Vagina (tissue), 2 donors: ENCODE data around the gene L1CAM.

Experiments
- POLR2A ChIP-seq, 2 donors: fragments of 450-650 bp; IDR thresholded peaks; one replicate each; pipeline ENCODE4 v1.6.1; 2017; ENCODE audit warnings: antibody characterized with exemption in 2 of 2, mild to moderate bottlenecking in 2 of 2, moderate library complexity in 2 of 2
- POLR2AphosphoS5 ChIP-seq, 2 donors: sonication (generic); formaldehyde crosslinking; IDR thresholded peaks; one replicate each; pipeline ENCODE4 v1.9.0; 2017; ENCODE audit warnings: antibody characterized with exemption in 2 of 2, mild to moderate bottlenecking in 2 of 2, low read depth in 1 of 2; ENCODE audit not compliant: insufficient read depth in 1 of 2
- TF ChIP-seq, protein P1 (sequence below), 3 experiments: fragments of 450-650 bp in 2 of 3; fragments of 200-600 bp in 1 of 3; sonication (generic) in 1 of 3; IDR thresholded peaks; one replicate each; pipeline ENCODE4 v1.5.1; 2017 to 2019; ENCODE audit warnings: antibody characterized with exemption in 3 of 3, mild to moderate bottlenecking in 2 of 3, moderate library complexity in 2 of 3

- TF ChIP-seq, protein P1, sequence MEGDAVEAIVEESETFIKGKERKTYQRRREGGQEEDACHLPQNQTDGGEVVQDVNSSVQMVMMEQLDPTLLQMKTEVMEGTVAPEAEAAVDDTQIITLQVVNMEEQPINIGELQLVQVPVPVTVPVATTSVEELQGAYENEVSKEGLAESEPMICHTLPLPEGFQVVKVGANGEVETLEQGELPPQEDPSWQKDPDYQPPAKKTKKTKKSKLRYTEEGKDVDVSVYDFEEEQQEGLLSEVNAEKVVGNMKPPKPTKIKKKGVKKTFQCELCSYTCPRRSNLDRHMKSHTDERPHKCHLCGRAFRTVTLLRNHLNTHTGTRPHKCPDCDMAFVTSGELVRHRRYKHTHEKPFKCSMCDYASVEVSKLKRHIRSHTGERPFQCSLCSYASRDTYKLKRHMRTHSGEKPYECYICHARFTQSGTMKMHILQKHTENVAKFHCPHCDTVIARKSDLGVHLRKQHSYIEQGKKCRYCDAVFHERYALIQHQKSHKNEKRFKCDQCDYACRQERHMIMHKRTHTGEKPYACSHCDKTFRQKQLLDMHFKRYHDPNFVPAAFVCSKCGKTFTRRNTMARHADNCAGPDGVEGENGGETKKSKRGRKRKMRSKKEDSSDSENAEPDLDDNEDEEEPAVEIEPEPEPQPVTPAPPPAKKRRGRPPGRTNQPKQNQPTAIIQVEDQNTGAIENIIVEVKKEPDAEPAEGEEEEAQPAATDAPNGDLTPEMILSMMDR (IDR thresholded peaks at IDR 0.05) = no peak
- TF ChIP-seq POLR2A (IDR thresholded peaks at IDR 0.05) = no peak
- TF ChIP-seq POLR2AphosphoS5 (IDR thresholded peaks at IDR 0.05; ENCODE audit: insufficient read depth in 1 of 2, low read depth in 1 of 2) = no peak
Measured at GRCh38 chrX:153867671-153868070, 18.3 kb downstream of the L1CAM start.
